Measurements from ENCODE around the gene TUBB2A.
"Not testable (repeated sequence)": the region's sequence is repeated elsewhere in the genome, so short reads cannot be mapped to it uniquely, and the experiment has no call there.

The TUBB2A gene

DNA sequence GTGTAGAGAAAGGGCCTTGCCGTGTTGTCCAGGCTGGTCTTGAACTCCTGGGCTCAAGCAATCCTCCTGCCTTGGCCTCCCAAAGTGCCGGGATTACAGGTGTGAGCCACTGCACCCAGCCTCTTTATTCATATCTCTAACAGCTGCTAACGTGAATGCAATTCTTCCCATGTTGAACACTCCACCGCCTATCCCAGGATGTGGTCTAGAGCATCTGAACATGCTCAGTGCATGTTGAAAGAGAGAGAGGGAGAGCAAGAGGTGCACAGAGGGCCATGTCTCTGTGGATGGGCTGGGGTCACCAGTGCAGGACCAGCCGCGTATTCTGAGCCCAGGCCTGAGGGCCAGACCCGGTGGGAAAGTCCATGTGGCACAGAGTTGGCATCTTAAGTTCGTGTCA lies 12.8 kb downstream of the TUBB2A start:
- H3K9me3 ChIP-seq (ENCODE audit: insufficient read depth, low read length), result no peaks in the 10 kb centered on the region
- no peak for TF ChIP-seq ZNF274 (IDR thresholded peaks at IDR 0.05; ENCODE audit: low read depth, low read length)
- no peak for TF ChIP-seq YY1 (IDR thresholded peaks at IDR 0.05; ENCODE audit: insufficient read depth, insufficient read length)
- no peak for TF ChIP-seq SUZ12 (IDR thresholded peaks at IDR 0.05; ENCODE audit: extremely low read depth, insufficient read depth, insufficient read length)
- DNase-seq (ENCODE audit: low read depth, low spot score), result no peak
- H3K4me3 ChIP-seq (ENCODE audit: insufficient read length, low read depth), result no peak overlapping the region
- peaks cover 3% of the 10 kb centered on the region for H3K4me1 ChIP-seq (ENCODE audit: insufficient read depth, insufficient read length)
- no peak overlapping the region for H3K9ac ChIP-seq (ENCODE audit: insufficient read length, low read depth)
- H3K27me3 ChIP-seq (ENCODE audit: insufficient read depth, insufficient read length), result no peaks in the 10 kb centered on the region
- peaks cover 46% of the 10 kb centered on the region for H3K36me3 ChIP-seq (ENCODE audit: insufficient read depth, insufficient read length, low read length)

DNA sequence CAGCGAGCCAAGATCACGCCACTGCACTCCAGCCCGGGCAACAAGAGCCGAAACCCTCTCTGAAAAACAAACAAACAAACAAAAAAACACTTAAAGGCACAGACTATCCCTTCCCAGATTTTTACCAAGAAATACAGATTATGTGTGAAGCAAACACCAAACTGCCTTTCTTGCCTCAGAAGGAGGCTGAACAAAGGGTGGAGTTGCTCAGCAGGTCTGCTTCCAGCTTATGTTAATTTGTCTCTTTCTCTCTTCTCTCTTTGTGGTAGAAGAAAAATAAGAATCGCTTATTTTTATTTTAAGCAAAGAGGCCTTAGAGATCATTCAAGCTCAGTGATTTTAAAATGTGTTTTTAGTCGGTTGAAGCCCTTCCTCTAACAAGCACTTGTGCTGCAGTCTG lies 14.2 kb downstream of the TUBB2A start:
- H3K9me3 ChIP-seq (ENCODE audit: insufficient read depth, low read length), result no peaks in the 10 kb centered on the region
- DNase-seq (ENCODE audit: low read depth, low spot score), result no peak
- H3K36me3 ChIP-seq (ENCODE audit: insufficient read depth, insufficient read length, low read length), result peaks cover 50% of the 10 kb centered on the region
- no peak for TF ChIP-seq ZNF274 (IDR thresholded peaks at IDR 0.05; ENCODE audit: low read depth, low read length)
- no peak for TF ChIP-seq YY1 (IDR thresholded peaks at IDR 0.05; ENCODE audit: insufficient read depth, insufficient read length)
- no peak for TF ChIP-seq SUZ12 (IDR thresholded peaks at IDR 0.05; ENCODE audit: extremely low read depth, insufficient read depth, insufficient read length)
- no peaks in the 10 kb centered on the region for H3K27me3 ChIP-seq (ENCODE audit: insufficient read depth, insufficient read length)
- peaks cover 3% of the 10 kb centered on the region for H3K4me1 ChIP-seq (ENCODE audit: insufficient read depth, insufficient read length)
- no peak overlapping the region for H3K4me3 ChIP-seq (ENCODE audit: insufficient read length, low read depth)
- H3K9ac ChIP-seq (ENCODE audit: insufficient read length, low read depth), result no peak overlapping the region

DNA sequence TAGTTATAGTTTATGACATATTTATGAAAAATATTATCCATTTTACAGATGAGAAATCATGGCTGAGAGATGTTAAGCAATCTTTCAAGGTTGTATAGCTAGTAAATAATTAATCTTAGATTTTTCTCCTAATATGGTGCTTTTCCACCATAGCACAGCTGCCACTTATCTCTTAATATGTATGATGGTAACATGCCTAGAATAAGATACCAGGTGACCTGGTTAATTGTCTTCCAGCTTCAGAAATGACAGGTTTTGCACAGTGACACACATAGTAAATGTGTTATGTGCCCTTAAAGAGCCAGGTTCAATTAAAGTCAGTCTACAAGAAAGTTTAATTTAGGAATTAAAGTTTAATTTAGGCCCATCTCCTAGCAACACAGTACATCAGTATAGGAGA lies 14.8 kb downstream of the TUBB2A start:
- Histone ChIP-seq H3K36me3 (ENCODE audit: insufficient read depth, insufficient read length, low read length) (peaks cover 50% of the 10 kb centered on the region), H3K9me3 (ENCODE audit: insufficient read depth, low read length) (no peaks in the 10 kb centered on the region), H3K9ac (ENCODE audit: insufficient read length, low read depth) (no peak overlapping the region), H3K27me3 (ENCODE audit: insufficient read depth, insufficient read length) (no peaks in the 10 kb centered on the region), H3K4me3 (ENCODE audit: insufficient read length, low read depth) (no peak overlapping the region), H3K4me1 (ENCODE audit: insufficient read depth, insufficient read length) (peaks cover 3% of the 10 kb centered on the region)
- TF ChIP-seq SUZ12 (IDR thresholded peaks at IDR 0.05; ENCODE audit: extremely low read depth, insufficient read depth, insufficient read length), result no peak
- TF ChIP-seq YY1 (IDR thresholded peaks at IDR 0.05; ENCODE audit: insufficient read depth, insufficient read length), result no peak
- TF ChIP-seq ZNF274 (IDR thresholded peaks at IDR 0.05; ENCODE audit: low read depth, low read length), result no peak
- no peak for DNase-seq (ENCODE audit: low read depth, low spot score)

DNA sequence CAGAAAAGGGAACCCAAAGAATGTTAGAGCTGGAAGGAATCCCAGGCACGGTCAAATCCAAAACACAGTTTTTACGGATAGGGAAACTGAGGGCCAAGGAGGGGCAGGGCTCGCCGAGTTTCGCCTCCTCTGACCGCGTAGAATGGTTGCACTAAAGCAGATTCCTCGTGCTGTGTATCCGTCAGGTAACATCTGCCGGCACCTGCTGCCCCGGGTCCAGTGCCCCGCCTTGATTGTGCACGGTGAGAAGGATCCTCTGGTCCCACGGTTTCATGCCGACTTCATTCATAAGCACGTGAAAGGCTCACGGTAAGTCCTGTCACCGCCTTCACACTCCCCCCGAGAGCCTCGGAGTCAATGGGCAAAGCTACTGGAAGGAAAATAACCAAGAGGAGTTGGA lies 17.1 kb downstream of the TUBB2A start:
- Histone ChIP-seq H3K4me1 (ENCODE audit: insufficient read depth, insufficient read length) (peaks cover 3% of the 10 kb centered on the region), H3K9me3 (ENCODE audit: insufficient read depth, low read length) (no peaks in the 10 kb centered on the region), H3K9ac (ENCODE audit: insufficient read length, low read depth) (no peak overlapping the region), H3K27me3 (ENCODE audit: insufficient read depth, insufficient read length) (no peaks in the 10 kb centered on the region), H3K36me3 (ENCODE audit: insufficient read depth, insufficient read length, low read length) (peaks cover 51% of the 10 kb centered on the region), H3K4me3 (ENCODE audit: insufficient read length, low read depth) (no peak overlapping the region)
- DNase-seq (ENCODE audit: low read depth, low spot score), result no peak
- TF ChIP-seq YY1 (IDR thresholded peaks at IDR 0.05; ENCODE audit: insufficient read depth, insufficient read length) (no peak), ZNF274 (IDR thresholded peaks at IDR 0.05; ENCODE audit: low read depth, low read length) (no peak), SUZ12 (IDR thresholded peaks at IDR 0.05; ENCODE audit: extremely low read depth, insufficient read depth, insufficient read length) (no peak)

DNA sequence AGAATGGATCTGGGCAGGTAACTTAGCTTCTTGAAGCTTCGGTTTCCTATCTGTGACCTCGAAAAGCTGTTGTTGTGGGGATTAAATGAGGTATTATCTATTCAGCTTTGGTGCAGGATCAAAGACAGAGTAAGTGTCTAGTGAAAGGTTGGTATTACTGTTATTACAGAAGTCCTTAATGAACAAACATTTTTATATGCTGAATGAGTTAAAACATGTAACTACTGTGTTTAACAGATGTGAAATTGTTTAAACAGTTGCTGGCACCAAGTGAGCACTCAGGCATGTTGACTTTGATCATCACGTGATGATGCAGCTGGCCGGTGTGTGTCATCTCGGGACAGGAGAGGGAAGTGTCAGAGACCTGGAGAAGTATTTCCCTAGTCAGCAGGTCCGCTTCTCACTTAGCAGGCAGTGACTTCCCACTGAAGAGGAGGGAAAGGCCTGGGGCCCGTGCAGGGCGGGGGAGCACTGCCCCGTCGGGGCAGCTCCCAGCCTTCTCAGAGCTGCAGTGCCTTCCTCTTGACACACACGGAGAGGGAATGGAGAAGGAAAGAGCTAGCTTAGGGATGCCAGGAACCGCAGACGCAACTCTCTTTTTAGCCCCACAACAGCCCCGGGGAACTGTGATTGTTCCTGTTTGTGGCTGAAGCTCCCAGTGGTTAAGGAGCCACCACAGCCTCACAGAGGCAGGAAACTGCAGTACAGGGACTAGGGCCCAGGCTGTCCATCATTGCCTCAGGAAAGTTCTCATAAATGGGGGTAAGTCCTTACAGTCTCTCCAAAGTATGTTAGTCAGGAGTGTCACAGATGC lies 18.0 kb downstream of the TUBB2A start:
- Histone ChIP-seq H3K36me3 (ENCODE audit: insufficient read depth, insufficient read length, low read length) (peaks cover 50% of the 10 kb centered on the region), H3K9me3 (ENCODE audit: insufficient read depth, low read length) (no peaks in the 10 kb centered on the region), H3K9ac (ENCODE audit: insufficient read length, low read depth) (no peak overlapping the region), H3K4me3 (ENCODE audit: insufficient read length, low read depth) (no peak overlapping the region), H3K4me1 (ENCODE audit: insufficient read depth, insufficient read length) (peaks cover 3% of the 10 kb centered on the region), H3K27me3 (ENCODE audit: insufficient read depth, insufficient read length) (no peaks in the 10 kb centered on the region)
- no peak for DNase-seq (ENCODE audit: low read depth, low spot score)
- TF ChIP-seq YY1 (IDR thresholded peaks at IDR 0.05; ENCODE audit: insufficient read depth, insufficient read length) (no peak), ZNF274 (IDR thresholded peaks at IDR 0.05; ENCODE audit: low read depth, low read length) (no peak), SUZ12 (IDR thresholded peaks at IDR 0.05; ENCODE audit: extremely low read depth, insufficient read depth, insufficient read length) (no peak)

DNA sequence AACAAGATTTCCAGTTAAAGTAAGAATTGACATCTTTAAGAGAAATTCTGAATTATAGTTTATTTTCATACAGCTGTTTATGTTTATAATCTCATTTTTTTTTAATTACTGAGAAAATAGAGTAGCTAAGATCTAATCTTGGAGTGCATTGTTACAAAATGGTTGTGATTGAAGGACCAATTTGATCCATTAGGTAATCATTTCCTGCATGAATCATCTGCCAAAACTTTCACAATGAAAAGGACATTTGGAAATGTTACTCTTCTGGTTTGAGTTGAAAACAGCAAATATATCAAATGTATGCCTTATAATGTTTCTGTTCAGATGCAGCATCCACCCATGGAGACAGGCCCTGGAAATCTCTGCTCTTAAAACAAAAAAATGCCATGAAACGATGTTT lies 19.0 kb downstream of the TUBB2A start:
- Histone ChIP-seq H3K9ac (ENCODE audit: insufficient read length, low read depth) (no peak overlapping the region), H3K36me3 (ENCODE audit: insufficient read depth, insufficient read length, low read length) (peaks cover 51% of the 10 kb centered on the region), H3K4me3 (ENCODE audit: insufficient read length, low read depth) (no peak overlapping the region), H3K4me1 (ENCODE audit: insufficient read depth, insufficient read length) (peaks cover 3% of the 10 kb centered on the region), H3K9me3 (ENCODE audit: insufficient read depth, low read length) (no peaks in the 10 kb centered on the region), H3K27me3 (ENCODE audit: insufficient read depth, insufficient read length) (no peaks in the 10 kb centered on the region)
- no peak for DNase-seq (ENCODE audit: low read depth, low spot score)
- TF ChIP-seq YY1 (IDR thresholded peaks at IDR 0.05; ENCODE audit: insufficient read depth, insufficient read length), result no peak
- TF ChIP-seq ZNF274 (IDR thresholded peaks at IDR 0.05; ENCODE audit: low read depth, low read length), result no peak
- TF ChIP-seq SUZ12 (IDR thresholded peaks at IDR 0.05; ENCODE audit: extremely low read depth, insufficient read depth, insufficient read length), result no peak

DNA sequence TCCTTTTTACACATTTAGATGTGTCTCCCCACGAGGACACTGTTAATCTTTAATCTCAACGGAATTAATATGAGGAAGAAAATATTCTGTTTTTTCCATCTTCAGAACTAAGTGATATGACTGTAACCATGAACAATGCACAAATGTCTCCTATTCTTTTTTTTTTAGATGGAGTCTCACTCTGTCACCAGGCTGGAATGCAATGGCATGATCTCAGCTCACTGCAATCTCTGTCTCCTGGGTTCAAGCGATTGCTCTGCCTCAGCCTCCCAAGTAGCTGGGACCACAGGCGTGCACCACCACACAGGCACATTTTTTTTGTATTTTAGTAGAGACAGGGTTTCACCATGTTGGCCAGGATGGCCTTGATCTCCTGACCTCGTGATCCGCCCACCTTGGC lies 19.5 kb downstream of the TUBB2A start:
- not testable (repeated sequence) for H3K9ac ChIP-seq (ENCODE audit: insufficient read length, low read depth); H3K4me3 ChIP-seq (ENCODE audit: insufficient read length, low read depth); H3K4me1 ChIP-seq (ENCODE audit: insufficient read depth, insufficient read length); H3K9me3 ChIP-seq (ENCODE audit: insufficient read depth, low read length); H3K27me3 ChIP-seq (ENCODE audit: insufficient read depth, insufficient read length); DNase-seq (ENCODE audit: low read depth, low spot score)
- H3K36me3 ChIP-seq (ENCODE audit: insufficient read depth, insufficient read length, low read length), result peaks cover 52% of the 10 kb centered on the region

All from NT2/D1 (cell line).